Measurements from ENCODE around the gene ELAPOR1. TPM values are rescaled to one million over a fixed set of nuclear protein-coding genes. Genes with fewer than 3 reads are reported as not detected.

Gene ELAPOR1
- total RNA-seq, 2 experiments from 2014 or later = 1.9 to 2.8 TPM

- ChIA-PET CTCF (interaction anchor here (0.7 to 1.7 kb wide), 4 partner anchors 15 to 28 kb away, joined by 3 to 8 read pairs (median 4); a partner anchor contains a TSS), POLR2A (interaction anchor here (0.6 to 3.2 kb wide), 2 partner anchors 16 to 416 kb away, joined by 3 to 20 read pairs; no protein-coding TSS in a partner anchor)
- Mint-ChIP-seq H3K9me3 (ENCODE audit: insufficient read depth) (no peaks in the 10 kb centered on the region), H3K27me3 (ENCODE audit: low read depth) (no peaks in the 10 kb centered on the region), H3K4me3 (no peak overlapping the region), H3K36me3 (ENCODE audit: low read depth) (peaks cover 3% of the 10 kb centered on the region), H3K4me1 (ENCODE audit: low read depth) (peaks cover 18% of the 10 kb centered on the region), H3K27ac (no peak overlapping the region)
- ATAC-seq (peak; percentile 25), DNase-seq (no peak)
These were observed 29.1 kb upstream of the ELAPOR1 start for GRCh38 chr1:109084563-109085517.

GRCh38 chr1:109089242-109090015 is 24.5 kb upstream of the ELAPOR1 start:
- CTCF ChIA-PET = interaction anchor here (0.8 to 5.1 kb wide), 5 partner anchors 8 to 25 kb away, joined by 3 to 38 read pairs (median 3); partner anchors contain the start of genes ELAPOR1 and TAF13
- no peaks in the 10 kb centered on the region for H3K27me3 Mint-ChIP-seq (ENCODE audit: low read depth)
- no peak for ATAC-seq

GRCh38 chr1:109090196-109091077 is 23.5 kb upstream of the ELAPOR1 start, which contains the start of gene TMEM167B:
TSS of gene TMEM167B (plus strand) at chr1:109090764. CDS start at chr1:109090873, 109 bp downstream.
- H3K27ac Mint-ChIP-seq = peak within 1 kb of the TSS; percentile 95
- POLR2A ChIA-PET = interaction anchor here (0.7 to 2.9 kb wide), 8 partner anchors 9 to 393 kb away, joined by 3 to 51 read pairs (median 4); partner anchors contain the start of genes ATXN7L2, CLCC1, TAF13 and WDR47
- H3K4me3 Mint-ChIP-seq = peak within 1 kb of the TSS; percentile 88
- CTCF ChIA-PET = interaction anchor here (0.7 to 5.1 kb wide), 7 partner anchors 9 to 63 kb away, joined by 3 to 38 read pairs (median 3); partner anchors contain the start of gene TAF13
- no peaks in the 10 kb centered on the region for H3K9me3 Mint-ChIP-seq (ENCODE audit: insufficient read depth)
- ATAC-seq = peak; percentile 92
- H3K36me3 Mint-ChIP-seq (ENCODE audit: low read depth) = peaks cover 24% of the 10 kb centered on the region
- H3K4me1 Mint-ChIP-seq (ENCODE audit: low read depth) = peaks cover 33% of the 10 kb centered on the region
- peak; percentile 93 for DNase-seq
- no peaks in the 10 kb centered on the region for H3K27me3 Mint-ChIP-seq (ENCODE audit: low read depth)

More at GRCh38 chr1:109089242-109090015, 24.5 kb upstream of the ELAPOR1 start:
- Mint-ChIP-seq H3K36me3 (ENCODE audit: low read depth) (peaks cover 17% of the 10 kb centered on the region), H3K27ac (peak overlapping the region; percentile 95), H3K4me3 (peak overlapping the region; percentile 88), H3K4me1 (ENCODE audit: low read depth) (peaks cover 37% of the 10 kb centered on the region), H3K9me3 (ENCODE audit: insufficient read depth) (no peaks in the 10 kb centered on the region)
- peak; percentile 61 for DNase-seq
- POLR2A ChIA-PET = interaction anchor here (0.5 to 2.9 kb wide), 9 partner anchors 8 to 397 kb away, joined by 3 to 51 read pairs (median 3); partner anchors contain the start of genes CLCC1 and TAF13

- ATAC-seq (peak; percentile 69), DNase-seq (no peak)
- Mint-ChIP-seq H3K27ac (peak overlapping the region; percentile 95), H3K4me3 (peak overlapping the region; percentile 88), H3K27me3 (ENCODE audit: low read depth) (no peaks in the 10 kb centered on the region), H3K36me3 (ENCODE audit: low read depth) (peaks cover 27% of the 10 kb centered on the region), H3K4me1 (ENCODE audit: low read depth) (peaks cover 33% of the 10 kb centered on the region), H3K9me3 (ENCODE audit: insufficient read depth) (no peaks in the 10 kb centered on the region)
- ChIA-PET CTCF (interaction anchor here (1.1 to 5.1 kb wide), 6 partner anchors 8 to 64 kb away, joined by 3 to 38 read pairs (median 5); a partner anchor contains a TSS), POLR2A (interaction anchor here (1.0 to 2.9 kb wide), 5 partner anchors 9 to 393 kb away, joined by 3 to 51 read pairs (median 5); partner anchors contain the start of genes ATXN7L2, TAF13 and WDR47)
These were observed 22.7 kb upstream of the ELAPOR1 start for GRCh38 chr1:109091078-109091838.

GRCh38 chr1:109091839-109092193 is 22.1 kb upstream of the ELAPOR1 start:
- DNase-seq = no peak
- ChIA-PET POLR2A (interaction anchor here (2.1 to 2.9 kb wide), 2 partner anchors 8 to 50 kb away, joined by 5 to 51 read pairs; partner anchors contain the start of gene WDR47), CTCF (interaction anchor here (0.7 to 5.1 kb wide), 5 partner anchors 8 to 50 kb away, joined by 3 to 38 read pairs (median 4); partner anchors contain the start of gene WDR47)
- H3K4me1 Mint-ChIP-seq (ENCODE audit: low read depth) = peaks cover 33% of the 10 kb centered on the region
- H3K27ac Mint-ChIP-seq = peak overlapping the region; percentile 95
- peak overlapping the region; percentile 88 for H3K4me3 Mint-ChIP-seq
- no peaks in the 10 kb centered on the region for H3K9me3 Mint-ChIP-seq (ENCODE audit: insufficient read depth)
- H3K27me3 Mint-ChIP-seq (ENCODE audit: low read depth) = no peaks in the 10 kb centered on the region
- H3K36me3 Mint-ChIP-seq (ENCODE audit: low read depth) = peaks cover 27% of the 10 kb centered on the region
- no peak for ATAC-seq

- ATAC-seq (no peak), DNase-seq (no peak)
- ChIA-PET CTCF (interaction anchor here (3.5 kb wide), 1 partner anchor 18 kb away, joined by 16 read pairs; a partner anchor contains a TSS), POLR2A (interaction anchor here (0.7 kb wide), 1 partner anchor 25 kb away, joined by 3 read pairs; no protein-coding TSS in a partner anchor)
- peaks cover 30% of the 10 kb centered on the region for H3K4me1 Mint-ChIP-seq (ENCODE audit: low read depth)
- H3K36me3 Mint-ChIP-seq (ENCODE audit: low read depth) = peaks cover 26% of the 10 kb centered on the region
- H3K9me3 Mint-ChIP-seq (ENCODE audit: insufficient read depth) = no peaks in the 10 kb centered on the region
- no peak overlapping the region for H3K27ac Mint-ChIP-seq
- no peak overlapping the region for H3K4me3 Mint-ChIP-seq
- H3K27me3 Mint-ChIP-seq (ENCODE audit: low read depth) = no peaks in the 10 kb centered on the region
These were observed 19.5 kb upstream of the ELAPOR1 start for GRCh38 chr1:109094377-109094803.

- Mint-ChIP-seq H3K4me1 (ENCODE audit: low read depth) (peaks cover 27% of the 10 kb centered on the region), H3K27me3 (ENCODE audit: low read depth) (no peaks in the 10 kb centered on the region), H3K27ac (no peak overlapping the region), H3K4me3 (no peak overlapping the region), H3K36me3 (ENCODE audit: low read depth) (peaks cover 24% of the 10 kb centered on the region), H3K9me3 (ENCODE audit: insufficient read depth) (no peaks in the 10 kb centered on the region)
- DNase-seq = no peak
- POLR2A ChIA-PET = interaction anchor here (0.7 kb wide), 1 partner anchor 25 kb away, joined by 3 read pairs; no protein-coding TSS in a partner anchor
- CTCF ChIA-PET = interaction anchor here (1.7 to 3.5 kb wide), 2 partner anchors 18 to 396 kb away, joined by 3 to 16 read pairs; a partner anchor contains a TSS
- no peak for ATAC-seq
These were observed 19.0 kb upstream of the ELAPOR1 start for GRCh38 chr1:109094871-109095270.

GRCh38 chr1:109095631-109096030 is 18.3 kb upstream of the ELAPOR1 start:
- ATAC-seq (no peak), DNase-seq (no peak)
- ChIA-PET POLR2A (interaction anchor here (0.5 kb wide), 2 partner anchors 9 to 101 kb away, joined by 3 read pairs; no protein-coding TSS in a partner anchor), CTCF (interaction anchor here (1.7 to 3.5 kb wide), 2 partner anchors 17 to 395 kb away, joined by 3 to 16 read pairs; a partner anchor contains a TSS)
- no peaks in the 10 kb centered on the region for H3K27me3 Mint-ChIP-seq (ENCODE audit: low read depth)
- peaks cover 27% of the 10 kb centered on the region for H3K36me3 Mint-ChIP-seq (ENCODE audit: low read depth)
- peaks cover 23% of the 10 kb centered on the region for H3K4me1 Mint-ChIP-seq (ENCODE audit: low read depth)
- H3K4me3 Mint-ChIP-seq = no peak overlapping the region
- H3K27ac Mint-ChIP-seq = no peak overlapping the region
- H3K9me3 Mint-ChIP-seq (ENCODE audit: insufficient read depth) = no peaks in the 10 kb centered on the region

- POLR2A ChIA-PET = interaction anchor here (0.5 kb wide), 2 partner anchors 9 to 100 kb away, joined by 3 read pairs; no protein-coding TSS in a partner anchor
- peaks cover 27% of the 10 kb centered on the region for H3K36me3 Mint-ChIP-seq (ENCODE audit: low read depth)
- ATAC-seq = no peak
- no peaks in the 10 kb centered on the region for H3K27me3 Mint-ChIP-seq (ENCODE audit: low read depth)
- no peaks in the 10 kb centered on the region for H3K9me3 Mint-ChIP-seq (ENCODE audit: insufficient read depth)
- DNase-seq = no peak
- no peak overlapping the region for H3K27ac Mint-ChIP-seq
- CTCF ChIA-PET = interaction anchor here (1.7 to 3.5 kb wide), 2 partner anchors 16 to 395 kb away, joined by 3 to 16 read pairs; a partner anchor contains a TSS
- peaks cover 23% of the 10 kb centered on the region for H3K4me1 Mint-ChIP-seq (ENCODE audit: low read depth)
- H3K4me3 Mint-ChIP-seq = no peak overlapping the region
These were observed 17.8 kb upstream of the ELAPOR1 start for GRCh38 chr1:109096120-109096519.

All from activated CD8-positive, alpha-beta T cell treated with anti-CD3 and anti-CD28 coated beads, Interleukin-2, amount 10 ng/mL, durations not matched to agents 7 days and 5 days (primary cell).